OCI-LY1 (cell line): ENCODE data around the gene SCN10A.

Experiments used
- H2AFZ ChIP-seq: fragments of 200-600 bp; sonication (generic), shearing (Covaris generic); 2 replicates; pipeline ENCODE4 v1.6.0; 2014; ENCODE audit warnings: antibody characterized with exemption, mild to moderate bottlenecking, low read length
- H3F3A ChIP-seq: fragments of 200-600 bp; sonication (generic), shearing (Covaris generic); 2 replicates; pipeline ENCODE4 v1.6.0; 2014; ENCODE audit warnings: mild to moderate bottlenecking, antibody characterized with exemption, low read length, moderate library complexity; ENCODE audit not compliant: insufficient read depth
- H3K27ac ChIP-seq: fragments of 200-600 bp; sonication (generic); 2 replicates; pipeline ENCODE4 v1.5.1; 2014; ENCODE audit warnings: low read length, mixed run types, mild to moderate bottlenecking, low read depth; ENCODE audit not compliant: poor library complexity, severe bottlenecking
- H3K27me3 ChIP-seq: fragments of 200-600 bp; sonication (generic); 2 replicates; pipeline ENCODE4 v1.6.0; 2014; ENCODE audit warnings: antibody characterized with exemption, mild to moderate bottlenecking, low read length, moderate library complexity; ENCODE audit not compliant: insufficient read depth
- H3K36me3 ChIP-seq: fragments of 200-600 bp; sonication (generic); 2 replicates; pipeline ENCODE4 v1.6.1; 2014; ENCODE audit warnings: mild to moderate bottlenecking, antibody characterized with exemption, low read length, moderate library complexity, mixed read lengths; ENCODE audit not compliant: insufficient read depth
- H3K4me1 ChIP-seq: fragments of 200-600 bp; sonication (generic); 2 replicates; pipeline ENCODE4 v1.5.1; 2014; ENCODE audit warnings: mild to moderate bottlenecking, low read length, moderate library complexity; ENCODE audit not compliant: insufficient read depth, severe bottlenecking
- H3K4me2 ChIP-seq: fragments of 200-600 bp; sonication (generic), shearing (Covaris generic); 2 replicates; pipeline ENCODE4 v1.6.1; 2014; ENCODE audit warnings: low read length
- H3K4me3 ChIP-seq: fragments of 200-600 bp; sonication (generic); 2 replicates; pipeline ENCODE4 v1.5.1; 2014; ENCODE audit warnings: low read length, low read depth, mild to moderate bottlenecking, mixed read lengths; ENCODE audit not compliant: poor library complexity, severe bottlenecking
- H3K79me2 ChIP-seq: fragments of 200-600 bp; shearing (Covaris generic); 2 replicates; pipeline ENCODE4 v1.6.1; 2016; ENCODE audit warnings: mixed run types, low read length, mixed read lengths; ENCODE audit not compliant: insufficient read depth
- H3K9ac ChIP-seq: fragments of 200-600 bp; sonication (generic), shearing (Covaris generic); 2 replicates; pipeline ENCODE4 v1.6.1; 2014; ENCODE audit warnings: mild to moderate bottlenecking, low read length, mixed read lengths
- H3K9me2 ChIP-seq: fragments of 200-600 bp; sonication (generic), shearing (Covaris generic); 2 replicates; pipeline ENCODE4 v1.6.1; 2014; ENCODE audit warnings: low read depth, mild to moderate bottlenecking, low read length, mixed read lengths
- H3K9me3 ChIP-seq: fragments of 200-600 bp; shearing (Covaris generic); 2 replicates; pipeline ENCODE4 v1.6.1; 2014; ENCODE audit warnings: low read length, mixed read lengths
- H4K20me1 ChIP-seq: fragments of 200-600 bp; sonication (generic), shearing (Covaris generic); 2 replicates; pipeline ENCODE4 v1.6.0; 2016; ENCODE audit warnings: mild to moderate bottlenecking, low read length; ENCODE audit not compliant: insufficient read depth
- EZH2 ChIP-seq: fragments of 200-600 bp; sonication (generic), shearing (Covaris generic); IDR thresholded peaks from 2 replicates; pipeline ENCODE4 v1.8.0; 2017; ENCODE audit warnings: borderline replicate concordance, mixed run types, mild to moderate bottlenecking, antibody characterized with exemption, low read length, moderate library complexity, mixed read lengths
- TF ChIP-seq, protein P1 (sequence below): fragments of 200-600 bp; sonication (generic), shearing (Covaris generic); IDR thresholded peaks from 2 replicates; pipeline ENCODE4 v1.5.1; 2017; ENCODE audit warnings: mild to moderate bottlenecking, antibody characterized with exemption, low read length, moderate library complexity, mixed read lengths

The SCN10A gene

DNA sequence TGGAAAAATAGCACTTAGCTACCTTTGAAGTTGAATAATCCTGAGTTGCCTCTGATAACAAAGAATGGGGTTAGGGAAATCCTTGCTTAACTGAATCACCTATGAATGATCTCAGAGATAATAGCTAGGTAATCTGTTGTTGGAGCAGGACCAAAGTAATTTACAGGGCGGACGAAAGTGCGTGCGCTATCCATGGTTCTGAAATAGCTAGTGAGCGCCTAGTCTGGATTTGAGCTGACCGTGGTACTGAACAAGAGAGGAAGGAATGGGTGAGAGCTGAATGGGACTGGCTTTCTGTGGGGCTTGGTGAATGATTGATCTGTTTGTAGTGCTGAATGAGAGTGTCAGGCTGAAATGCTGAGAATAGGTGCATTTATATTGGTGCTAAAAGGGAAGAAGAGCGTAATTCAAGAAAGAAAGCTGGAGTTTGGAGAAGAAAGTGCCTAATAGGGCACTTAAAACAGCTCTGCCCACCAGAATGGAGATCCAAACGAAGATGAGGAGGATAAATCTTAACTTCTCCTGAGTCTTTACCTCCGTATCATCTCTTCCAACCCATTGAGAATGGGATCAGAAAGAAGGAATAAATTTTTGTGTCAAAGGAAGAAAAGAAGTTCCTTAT lies 10.1 kb downstream of the SCN10A start:
- TF ChIP-seq, protein P1, sequence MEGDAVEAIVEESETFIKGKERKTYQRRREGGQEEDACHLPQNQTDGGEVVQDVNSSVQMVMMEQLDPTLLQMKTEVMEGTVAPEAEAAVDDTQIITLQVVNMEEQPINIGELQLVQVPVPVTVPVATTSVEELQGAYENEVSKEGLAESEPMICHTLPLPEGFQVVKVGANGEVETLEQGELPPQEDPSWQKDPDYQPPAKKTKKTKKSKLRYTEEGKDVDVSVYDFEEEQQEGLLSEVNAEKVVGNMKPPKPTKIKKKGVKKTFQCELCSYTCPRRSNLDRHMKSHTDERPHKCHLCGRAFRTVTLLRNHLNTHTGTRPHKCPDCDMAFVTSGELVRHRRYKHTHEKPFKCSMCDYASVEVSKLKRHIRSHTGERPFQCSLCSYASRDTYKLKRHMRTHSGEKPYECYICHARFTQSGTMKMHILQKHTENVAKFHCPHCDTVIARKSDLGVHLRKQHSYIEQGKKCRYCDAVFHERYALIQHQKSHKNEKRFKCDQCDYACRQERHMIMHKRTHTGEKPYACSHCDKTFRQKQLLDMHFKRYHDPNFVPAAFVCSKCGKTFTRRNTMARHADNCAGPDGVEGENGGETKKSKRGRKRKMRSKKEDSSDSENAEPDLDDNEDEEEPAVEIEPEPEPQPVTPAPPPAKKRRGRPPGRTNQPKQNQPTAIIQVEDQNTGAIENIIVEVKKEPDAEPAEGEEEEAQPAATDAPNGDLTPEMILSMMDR = no peak
- TF ChIP-seq EZH2 = no peak
- no peaks in the 10 kb centered on the region for H4K20me1 ChIP-seq
- H3K4me2 ChIP-seq = no peak overlapping the region
- H3K36me3 ChIP-seq = no peaks in the 10 kb centered on the region
- H3F3A ChIP-seq = no peaks in the 10 kb centered on the region
- H3K79me2 ChIP-seq = no peaks in the 10 kb centered on the region
- H3K4me1 ChIP-seq = no peaks in the 10 kb centered on the region
- no peak overlapping the region for H3K4me3 ChIP-seq
- no peak overlapping the region for H2AFZ ChIP-seq
- H3K9ac ChIP-seq = no peak overlapping the region
- no peak overlapping the region for H3K27ac ChIP-seq
- no peaks in the 10 kb centered on the region for H3K9me2 ChIP-seq
- H3K9me3 ChIP-seq = no peaks in the 10 kb centered on the region
- no peaks in the 10 kb centered on the region for H3K27me3 ChIP-seq

DNA sequence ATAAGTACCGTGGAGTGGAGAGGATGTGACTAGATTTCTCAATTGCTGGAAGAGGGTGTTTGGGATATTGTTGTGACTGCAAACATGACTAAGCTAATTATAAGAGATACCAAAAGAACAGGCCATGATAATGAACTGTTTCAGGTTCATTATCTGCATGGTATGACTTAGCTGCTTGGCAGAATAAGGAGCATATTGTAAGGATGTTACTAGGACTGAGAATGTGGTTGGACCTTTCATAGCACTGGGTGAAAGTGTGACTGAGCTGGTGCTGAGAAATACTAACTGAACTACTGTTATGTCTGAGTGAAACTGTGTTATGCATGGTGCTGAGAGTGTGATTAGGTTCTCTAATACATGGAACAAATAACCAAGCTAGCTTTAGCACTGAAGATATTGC lies 11.0 kb downstream of the SCN10A start:
- Histone ChIP-seq H3K4me1 (no peaks in the 10 kb centered on the region), H3K9ac (no peak overlapping the region), H3K4me3 (no peak overlapping the region), H3K79me2 (no peaks in the 10 kb centered on the region), H2AFZ (no peak overlapping the region), H3K9me3 (no peaks in the 10 kb centered on the region), H3K27ac (no peak overlapping the region), H3K27me3 (no peaks in the 10 kb centered on the region), H4K20me1 (no peaks in the 10 kb centered on the region), H3K4me2 (no peak overlapping the region), H3K9me2 (no peaks in the 10 kb centered on the region), H3F3A (no peaks in the 10 kb centered on the region), H3K36me3 (no peaks in the 10 kb centered on the region)
- TF ChIP-seq, protein P1 = no peak
- TF ChIP-seq EZH2 = no peak

DNA sequence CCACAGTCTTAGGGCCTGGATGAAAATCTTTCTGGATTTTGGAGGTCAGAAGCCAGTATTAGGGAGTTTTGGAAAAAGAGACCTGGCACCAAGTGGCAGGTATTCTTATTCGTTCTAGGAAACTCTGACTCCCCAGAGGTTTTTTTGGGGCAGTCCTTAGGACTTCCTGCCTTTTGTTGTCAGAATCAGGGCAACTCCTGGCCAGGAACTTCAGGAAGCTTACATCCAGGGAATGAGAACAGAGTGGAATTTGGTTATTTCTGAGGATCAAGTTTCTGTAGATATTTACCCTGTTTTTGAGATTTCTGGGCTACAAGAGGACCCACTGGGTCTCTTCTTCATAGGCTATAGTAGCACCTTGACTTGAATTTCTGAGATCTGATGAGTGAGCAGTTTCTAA lies 15.5 kb downstream of the SCN10A start:
- Histone ChIP-seq H3F3A (no peaks in the 10 kb centered on the region), H3K79me2 (no peaks in the 10 kb centered on the region), H4K20me1 (no peaks in the 10 kb centered on the region), H3K4me3 (no peak overlapping the region), H3K4me2 (no peak overlapping the region), H3K4me1 (no peaks in the 10 kb centered on the region), H3K9me3 (no peaks in the 10 kb centered on the region), H3K27ac (no peak overlapping the region), H2AFZ (no peak overlapping the region), H3K9me2 (no peaks in the 10 kb centered on the region), H3K9ac (no peak overlapping the region), H3K36me3 (no peaks in the 10 kb centered on the region), H3K27me3 (no peaks in the 10 kb centered on the region)
- no peak for TF ChIP-seq EZH2
- TF ChIP-seq, protein P1 = no peak
